Activated CD4-positive, alpha-beta T cell treated with anti-CD3 and anti-CD28 coated beads for 1 hour (primary cell): Measurements from ENCODE around the gene C14orf93.

Experiments used
- DNase-seq: peaks from one replicate; pipeline ENCODE4 v3.0.0-alpha.2; 2020

The C14orf93 gene

GRCh38 chr14:23044840-23045239, 34.9 kb upstream of the C14orf93 start:
- DNase-seq: no peak

GRCh38 chr14:23043754-23044153, 33.8 kb upstream of the C14orf93 start:
- no peak for DNase-seq

- no peak for DNase-seq
Observed at GRCh38 chr14:23043145-23043544, 33.2 kb upstream of the C14orf93 start.

GRCh38 chr14:23042162-23042965, 32.4 kb upstream of the C14orf93 start, which contains the start of gene PSMB11:
Gene PSMB11 (plus strand): TSS chr14:23042212. CDS start chr14:23042226, 14 bp downstream.
- no peak for DNase-seq

- DNase-seq: no peak
Observed at GRCh38 chr14:23041729-23042128, 31.8 kb upstream of the C14orf93 start.

GRCh38 chr14:23040100-23040499, 30.2 kb upstream of the C14orf93 start:
- DNase-seq: no peak

- no peak for DNase-seq
Observed at GRCh38 chr14:23035303-23036144, 25.6 kb upstream of the C14orf93 start.

- peak; percentile 77 for DNase-seq
Observed at GRCh38 chr14:23034498-23035302, 24.8 kb upstream of the C14orf93 start, which contains the start of gene PSMB5. Gene PSMB5 (minus strand): TSS chr14:23034900. CDS start chr14:23034881, 19 bp downstream.

- DNase-seq: no peak
Observed at GRCh38 chr14:23033801-23034497, 24.0 kb upstream of the C14orf93 start.

GRCh38 chr14:23033251-23033727, 23.3 kb upstream of the C14orf93 start:
- DNase-seq: no peak

- DNase-seq: no peak
Observed at GRCh38 chr14:23030936-23031335, 21.0 kb upstream of the C14orf93 start.

GRCh38 chr14:23028799-23029198, 18.9 kb upstream of the C14orf93 start:
- no peak for DNase-seq

- DNase-seq: no peak
Observed at GRCh38 chr14:23025151-23025814, 15.3 kb upstream of the C14orf93 start.

- DNase-seq: no peak
Observed at GRCh38 chr14:23024612-23025075, 14.7 kb upstream of the C14orf93 start.

- DNase-seq: no peak
Observed at GRCh38 chr14:23023795-23024152, 13.8 kb upstream of the C14orf93 start.

GRCh38 chr14:23023022-23023794, 13.3 kb upstream of the C14orf93 start:
- DNase-seq: no peak

GRCh38 chr14:23021889-23022442, 12.0 kb upstream of the C14orf93 start:
- no peak for DNase-seq

- DNase-seq: no peak
Observed at GRCh38 chr14:23021434-23021833, 11.5 kb upstream of the C14orf93 start.

GRCh38 chr14:23020143-23021128, 10.5 kb upstream of the C14orf93 start:
- no peak for DNase-seq
